Left ventricle myocardium superior (tissue), 1 donor: ENCODE measurements around the gene LYRM9. TPM values are rescaled to one million over a fixed set of nuclear protein-coding genes. Genes with fewer than 3 reads are reported as not detected.

Experiments
- total RNA-seq: library from RNA; stranded (reverse); fragmentation: NEBNext Ultra II Directional; extraction: Animal tissue kit (Norgen Biotek cat#: 25700); gene quantifications from one replicate; pipeline ENCODE4 v1.2.1, GENCODE V29; 2021
- donor health status: DM: no; HTN: yes; CAD: no; lungs with severe emphysema.

Gene LYRM9
- total RNA-seq, 1 donor from 2014 or later = 7.0 TPM

Other genes starting within 250 kb of the LYRM9 start
- 0.12 TPM for gene NOS2, start 92.8 kb downstream of the LYRM9 start, total RNA-seq
- 22.8 TPM for gene NLK, start 149.3 kb upstream of the LYRM9 start, total RNA-seq